Ectodermal cell (in vitro differentiated cells): ENCODE measurements around the gene PXYLP1.

Experiments
- H3K27ac ChIP-seq: 2 replicates; pipeline ENCODE4 v1.7.0; 2013; ENCODE audit warnings: mild to moderate bottlenecking, low read depth, low read length; ENCODE audit not compliant: insufficient read depth, poor library complexity, severe bottlenecking
- H3K27me3 ChIP-seq: 2 replicates; pipeline ENCODE4 v1.7.0; 2013; ENCODE audit warnings: mild to moderate bottlenecking, low read length; ENCODE audit not compliant: insufficient read depth, control insufficient read depth, poor library complexity, severe bottlenecking
- H3K36me3 ChIP-seq: one replicate; pipeline ENCODE4 v1.7.0; 2013; ENCODE audit warnings: low read length; ENCODE audit not compliant: control insufficient read depth, insufficient read depth
- H3K4me1 ChIP-seq: one replicate; pipeline ENCODE4 v1.7.0; 2013; ENCODE audit warnings: low read length; ENCODE audit not compliant: control insufficient read depth, insufficient read depth
- H3K4me3 ChIP-seq: 2 replicates; pipeline ENCODE4 v1.7.0; 2013; ENCODE audit warnings: low read depth, low read length, control low read depth; ENCODE audit not compliant: insufficient read depth
- H3K9me3 ChIP-seq: 2 replicates; pipeline ENCODE4 v1.7.0; 2013; ENCODE audit warnings: mild to moderate bottlenecking, low read length, moderate library complexity; ENCODE audit not compliant: control insufficient read depth
- WGBS, 2 experiments: methylation state at CpG; one replicate each; pipeline ENCODE4 v1.1.7; 2013; ENCODE audit warnings: missing lambda C conversion rate in 2 of 2; 5-methylcytosine and 5-hydroxymethylcytosine counted together

PXYLP1 gene

GRCh38 chr3:141333836-141334626 is 102.4 kb downstream of the PXYLP1 start:
- Histone ChIP-seq H3K36me3 (no peaks in the 10 kb centered on the region), H3K27ac (no peak overlapping the region), H3K4me1 (peaks cover 7% of the 10 kb centered on the region), H3K27me3 (no peaks in the 10 kb centered on the region), H3K9me3 (no peaks in the 10 kb centered on the region), H3K4me3 (no peak overlapping the region)
- WGBS, 2 experiments, result 91 to 96% methylated on average over 3 of the region's 3 CpGs

- Histone ChIP-seq H3K9me3 (no peaks in the 10 kb centered on the region), H3K4me1 (peaks cover 7% of the 10 kb centered on the region), H3K36me3 (no peaks in the 10 kb centered on the region), H3K4me3 (no peak overlapping the region), H3K27me3 (no peaks in the 10 kb centered on the region), H3K27ac (no peak overlapping the region)
- WGBS, 2 experiments, result 86 to 89% methylated on average over 11 of the region's 11 CpGs
These were observed 103.1 kb downstream of the PXYLP1 start for GRCh38 chr3:141334627-141335250.

GRCh38 chr3:141335531-141336061 is 104.0 kb downstream of the PXYLP1 start:
- H3K9me3 ChIP-seq, result no peaks in the 10 kb centered on the region
- no peak overlapping the region for H3K27ac ChIP-seq
- WGBS, 2 experiments, result 85 to 87% methylated on average over 2 of the region's 2 CpGs
- peaks cover 7% of the 10 kb centered on the region for H3K4me1 ChIP-seq
- H3K4me3 ChIP-seq, result no peak overlapping the region
- H3K27me3 ChIP-seq, result no peaks in the 10 kb centered on the region
- no peaks in the 10 kb centered on the region for H3K36me3 ChIP-seq

DNA sequence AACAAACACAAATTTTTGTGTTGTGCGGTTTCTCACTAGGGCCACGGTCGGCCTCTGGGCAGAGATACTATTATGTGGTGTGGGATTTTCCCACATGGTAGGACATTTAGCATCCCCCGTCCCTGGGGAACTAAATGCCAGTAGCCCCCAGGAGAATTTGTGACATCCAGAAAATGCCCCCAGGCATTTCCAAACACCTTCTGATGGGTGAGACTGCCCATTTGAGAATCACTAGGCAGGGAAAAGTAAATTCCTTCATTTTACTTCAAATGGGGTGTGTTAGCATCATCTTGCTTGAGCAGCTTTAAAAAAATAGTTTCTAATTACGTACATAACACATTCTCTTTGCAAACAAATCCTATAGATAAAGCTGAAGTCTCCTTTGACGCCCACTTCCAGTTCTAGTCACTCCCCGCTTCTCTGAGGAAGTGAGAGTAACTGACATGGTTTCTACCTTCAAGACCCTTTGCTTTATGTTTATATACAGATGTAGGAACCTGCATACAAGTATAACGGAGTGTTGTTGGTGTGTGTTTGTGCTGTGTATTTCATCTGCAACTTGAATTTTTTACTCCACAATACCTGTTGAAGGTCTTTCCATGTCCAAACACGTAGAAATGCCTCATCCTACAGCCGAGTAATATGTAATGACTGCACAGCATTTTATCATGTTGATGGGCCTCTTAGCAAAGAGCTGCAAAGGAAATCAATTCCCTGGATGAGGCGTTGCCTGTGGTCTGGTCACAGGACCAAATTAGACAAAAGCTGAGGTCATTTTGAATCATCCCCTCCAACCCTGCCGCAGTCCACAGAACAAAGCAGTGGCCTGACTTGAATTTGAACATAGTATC is 105.3 kb downstream of the PXYLP1 start:
- peaks cover 7% of the 10 kb centered on the region for H3K4me1 ChIP-seq
- H3K9me3 ChIP-seq, result no peaks in the 10 kb centered on the region
- 90 to 91% methylated on average over 11 of the region's 12 CpGs for WGBS, 2 experiments
- H3K4me3 ChIP-seq, result no peak overlapping the region
- no peak overlapping the region for H3K27ac ChIP-seq
- H3K36me3 ChIP-seq, result no peaks in the 10 kb centered on the region
- H3K27me3 ChIP-seq, result no peaks in the 10 kb centered on the region

DNA sequence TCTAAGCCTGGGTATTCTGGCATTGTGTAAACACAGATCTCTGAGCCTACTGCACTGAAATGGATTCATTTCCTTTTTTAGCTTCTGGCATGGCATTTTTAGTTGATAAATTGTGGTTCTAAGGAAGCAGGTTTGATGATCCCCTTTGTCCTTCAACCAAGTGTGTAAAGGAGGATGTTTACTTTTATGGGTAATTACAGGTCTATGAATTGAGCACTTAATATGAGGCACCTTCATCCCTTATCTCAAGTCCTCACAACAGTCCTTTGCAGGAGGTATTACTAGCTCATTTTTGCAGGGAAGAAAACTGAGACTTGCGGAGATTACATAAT is 105.9 kb downstream of the PXYLP1 start:
- Histone ChIP-seq H3K27ac (no peak overlapping the region), H3K9me3 (no peaks in the 10 kb centered on the region)

DNA sequence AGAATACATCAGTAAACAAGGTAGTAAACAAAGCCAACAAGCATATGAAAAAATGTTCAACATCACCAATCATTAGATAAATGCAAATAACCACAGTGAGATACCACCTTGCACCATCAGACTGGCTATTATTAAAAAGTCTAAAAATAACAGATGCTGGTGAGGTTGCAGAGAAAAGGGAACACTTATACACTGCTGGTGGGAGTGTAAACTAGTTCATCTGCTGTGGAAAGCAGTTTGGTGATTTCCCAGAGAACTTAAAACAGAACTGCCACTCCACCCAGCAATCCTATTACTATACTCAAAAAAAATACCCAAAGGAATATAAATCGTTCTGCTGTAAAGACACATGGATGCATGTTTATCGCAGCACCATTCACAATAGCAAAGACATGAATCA is 106.4 kb downstream of the PXYLP1 start:
- Histone ChIP-seq H3K4me1 (peaks cover under 1% of the 10 kb centered on the region), H3K9me3 (no peaks in the 10 kb centered on the region), H3K27ac (no peak overlapping the region), H3K4me3 (no peak overlapping the region), H3K27me3 (no peaks in the 10 kb centered on the region), H3K36me3 (no peaks in the 10 kb centered on the region)
- whole genome bisulfite sequencing, 2 experiments, result 89 to 90% methylated on average over 2 of the region's 2 CpGs

More for the DNA sequence above, 105.9 kb downstream of the PXYLP1 start:
- Histone ChIP-seq H3K27me3 (no peaks in the 10 kb centered on the region), H3K4me1 (peaks cover 6% of the 10 kb centered on the region), H3K36me3 (no peaks in the 10 kb centered on the region), H3K4me3 (no peak overlapping the region)
- WGBS, 2 experiments, result 100% methylated on average over 1 of the region's 1 CpG; no CpG with 5 or more reads in 1 of the 2 experiments

DNA sequence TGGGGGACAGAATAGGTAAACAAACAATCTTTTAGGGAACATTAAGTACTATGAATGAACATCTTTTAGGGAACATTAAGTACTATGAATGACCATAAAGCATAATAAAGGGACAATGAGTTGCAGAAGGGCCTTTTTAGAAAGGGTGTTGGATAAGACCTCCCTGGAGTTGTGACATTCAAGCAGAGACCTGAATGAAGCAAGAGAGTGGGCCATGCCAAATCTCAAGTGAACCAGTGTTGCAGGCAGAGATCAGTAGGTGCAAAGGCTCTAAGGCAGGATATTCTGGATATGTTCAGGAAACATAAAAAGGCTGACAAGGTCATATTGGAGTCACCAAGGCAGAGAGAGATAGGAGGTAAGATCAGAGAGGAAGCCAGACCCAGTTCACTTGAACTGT is 107.3 kb downstream of the PXYLP1 start:
- no peaks in the 10 kb centered on the region for H3K36me3 ChIP-seq
- H3K4me3 ChIP-seq, result no peak overlapping the region
- no peak overlapping the region for H3K27ac ChIP-seq
- H3K9me3 ChIP-seq, result no peaks in the 10 kb centered on the region
- no peaks in the 10 kb centered on the region for H3K4me1 ChIP-seq
- H3K27me3 ChIP-seq, result no peaks in the 10 kb centered on the region

GRCh38 chr3:141341536-141341935 is 109.9 kb downstream of the PXYLP1 start:
- Histone ChIP-seq H3K4me1 (no peaks in the 10 kb centered on the region), H3K9me3 (no peaks in the 10 kb centered on the region), H3K27ac (no peak overlapping the region), H3K27me3 (no peaks in the 10 kb centered on the region), H3K4me3 (no peak overlapping the region), H3K36me3 (no peaks in the 10 kb centered on the region)
- WGBS, 2 experiments, result 98 to 100% methylated on average over 1 of the region's 1 CpG

GRCh38 chr3:141342386-141342785 is 110.8 kb downstream of the PXYLP1 start:
- Histone ChIP-seq H3K9me3 (no peaks in the 10 kb centered on the region), H3K27ac (no peak overlapping the region), H3K4me3 (no peak overlapping the region), H3K36me3 (no peaks in the 10 kb centered on the region), H3K4me1 (no peaks in the 10 kb centered on the region), H3K27me3 (no peaks in the 10 kb centered on the region)
- 85 to 88% methylated on average over 4 to 5 of the region's 5 CpGs for WGBS, 2 experiments

GRCh38 chr3:141343077-141343476 is 111.5 kb downstream of the PXYLP1 start:
- Histone ChIP-seq H3K4me3 (no peak overlapping the region), H3K36me3 (no peaks in the 10 kb centered on the region), H3K27me3 (no peaks in the 10 kb centered on the region), H3K27ac (no peak overlapping the region), H3K4me1 (no peaks in the 10 kb centered on the region), H3K9me3 (no peaks in the 10 kb centered on the region)
- 83 to 88% methylated on average over 2 of the region's 2 CpGs for WGBS, 2 experiments
